Neural cell (in vitro differentiated cells): ENCODE data around the gene DYNLT2.

Source experiments
- CTCF ChIP-seq: fragments of 450-650 bp; IDR thresholded peaks from 2 replicates; pipeline ENCODE4 v1.5.1; 2014; ENCODE audit warnings: antibody characterized with exemption, mild to moderate bottlenecking, moderate library complexity; ENCODE audit not compliant: poor library complexity, severe bottlenecking
- EZH2 ChIP-seq: fragments of 200-600, 300-800 bp; shearing (Covaris generic), sonication (generic); IDR thresholded peaks from 2 replicates; pipeline ENCODE4 v1.6.1; 2014; ENCODE audit warnings: antibody characterized with exemption, low read length, borderline replicate concordance, mild to moderate bottlenecking; ENCODE audit not compliant: insufficient read depth, poor library complexity, severe bottlenecking
- POLR2AphosphoS5 ChIP-seq: IDR thresholded peaks from 2 replicates; pipeline ENCODE4 v1.6.1; 2012
- REST ChIP-seq: IDR thresholded peaks from 2 replicates; pipeline ENCODE4 v1.6.1; 2012; ENCODE audit warnings: borderline replicate concordance
- SMC3 ChIP-seq: fragments of 450-650 bp; conservative IDR thresholded peaks from 2 replicates; pipeline ENCODE4 v1.6.1; 2014; ENCODE audit warnings: antibody characterized with exemption, mild to moderate bottlenecking, moderate library complexity; ENCODE audit not compliant: poor library complexity

GRCh38 chr6:169738976-169739529, 12.3 kb downstream of the DYNLT2 start:
- no peak for TF ChIP-seq CTCF
- no peak for TF ChIP-seq EZH2
- TF ChIP-seq POLR2AphosphoS5: no peak
- no peak for TF ChIP-seq SMC3
- no peak for TF ChIP-seq REST
